Stimulated activated CD8-positive, alpha-beta memory T cell treated with anti-CD3 and anti-CD28 coated beads, Interleukin-7, amount 100 ng/mL, for 4 hours (primary cell): ENCODE measurements around the gene GPRIN3.
"Not testable (repeated sequence)": the region's sequence is repeated elsewhere in the genome, so short reads cannot be mapped to it uniquely, and the experiment has no call there.

Source experiments
- DNase-seq, 2 donors: peaks; one replicate each; pipeline ENCODE4 v3.0.0-alpha.2; 2020; ENCODE audit warnings: low read depth in 2 of 2

GPRIN3 gene

DNA sequence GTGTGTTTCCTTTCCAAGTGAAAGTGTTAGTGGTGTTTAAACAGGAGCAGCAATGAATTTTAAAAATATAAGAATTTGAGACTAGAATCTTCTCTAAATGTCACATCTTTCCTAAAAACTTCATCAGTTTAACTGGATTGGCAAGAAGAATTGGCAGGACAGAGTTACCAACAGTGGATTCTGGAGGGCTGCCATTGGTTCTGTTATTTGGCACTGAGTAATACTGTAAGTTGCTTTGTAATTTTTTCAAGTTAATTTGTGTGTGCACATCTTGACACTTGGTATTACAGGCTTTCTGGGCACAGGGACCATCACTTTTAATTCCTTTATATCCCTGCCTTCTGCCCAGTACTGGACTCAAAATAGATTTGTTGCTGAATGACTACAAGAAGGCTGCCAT lies 4.5 kb upstream of the GPRIN3 start:
- DNase-seq = no peak

DNA sequence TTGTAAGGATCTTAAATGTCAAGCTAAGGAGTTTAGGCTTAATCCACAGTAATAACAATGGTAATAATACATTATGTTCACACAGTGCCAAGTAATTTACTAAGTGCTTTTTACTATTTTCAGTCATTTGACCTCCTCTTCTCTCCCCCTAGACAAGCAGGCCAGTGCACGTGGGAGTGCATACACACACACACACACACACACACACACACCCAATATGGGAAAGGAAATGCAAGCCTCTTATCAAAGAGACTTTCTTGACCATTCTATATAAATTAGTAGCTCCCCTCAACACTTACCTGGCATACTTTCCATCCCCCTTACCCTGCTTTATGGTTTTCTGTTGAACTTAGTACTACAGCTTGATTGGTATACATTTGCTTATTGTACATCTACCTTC lies 3.8 kb upstream of the GPRIN3 start:
- DNase-seq = no peak

DNA sequence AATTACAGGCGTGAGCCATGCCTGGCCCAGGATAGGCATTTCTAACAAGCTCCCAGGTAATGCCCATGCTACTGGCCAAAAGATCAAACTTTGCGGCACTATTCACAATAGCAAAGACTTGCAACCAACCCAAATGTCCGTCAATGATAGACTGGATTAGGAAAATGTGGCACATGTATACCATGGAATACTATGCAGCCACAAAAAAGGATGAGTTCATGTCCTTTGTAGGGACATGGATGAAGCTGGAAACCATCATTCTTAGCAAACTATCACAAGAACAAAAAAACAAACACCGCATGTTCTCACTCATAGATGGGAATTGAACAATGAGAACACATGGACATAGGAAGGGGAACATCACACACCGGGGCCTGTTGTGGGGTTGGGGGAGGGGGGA lies 1.6 kb upstream of the GPRIN3 start:
- DNase-seq = not testable (repeated sequence)

DNA sequence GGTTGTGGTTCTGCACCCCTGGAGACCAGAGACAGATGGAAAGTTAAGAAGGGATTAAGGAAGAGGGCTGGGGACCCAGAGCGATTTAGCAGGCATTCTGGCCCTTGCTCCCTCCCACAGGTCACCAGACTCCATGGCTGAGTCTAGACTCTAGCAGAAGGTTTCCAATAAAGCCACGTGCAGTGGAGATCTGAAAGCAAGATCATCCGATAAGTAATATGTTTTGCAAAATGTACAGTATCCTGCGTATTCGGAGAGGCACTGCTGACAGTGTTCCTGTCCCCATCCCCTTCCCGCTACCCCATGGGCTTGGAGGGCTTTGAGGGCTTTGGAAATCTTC lies 531 bp upstream of the GPRIN3 start:
- DNase-seq = no peak

DNA sequence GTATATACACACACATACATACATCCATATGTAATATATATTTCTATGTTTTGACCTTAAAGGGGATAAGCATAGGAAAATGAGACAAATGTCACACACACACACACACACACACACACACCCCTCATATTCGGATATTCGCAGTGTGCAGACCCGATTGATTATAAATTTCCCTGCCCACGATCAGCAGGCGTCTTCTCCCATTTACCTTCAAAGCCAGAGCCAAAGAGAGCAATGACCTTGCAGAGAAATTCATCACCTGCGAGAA lies 488 bp downstream of the GPRIN3 start:
- no peak for DNase-seq

DNA sequence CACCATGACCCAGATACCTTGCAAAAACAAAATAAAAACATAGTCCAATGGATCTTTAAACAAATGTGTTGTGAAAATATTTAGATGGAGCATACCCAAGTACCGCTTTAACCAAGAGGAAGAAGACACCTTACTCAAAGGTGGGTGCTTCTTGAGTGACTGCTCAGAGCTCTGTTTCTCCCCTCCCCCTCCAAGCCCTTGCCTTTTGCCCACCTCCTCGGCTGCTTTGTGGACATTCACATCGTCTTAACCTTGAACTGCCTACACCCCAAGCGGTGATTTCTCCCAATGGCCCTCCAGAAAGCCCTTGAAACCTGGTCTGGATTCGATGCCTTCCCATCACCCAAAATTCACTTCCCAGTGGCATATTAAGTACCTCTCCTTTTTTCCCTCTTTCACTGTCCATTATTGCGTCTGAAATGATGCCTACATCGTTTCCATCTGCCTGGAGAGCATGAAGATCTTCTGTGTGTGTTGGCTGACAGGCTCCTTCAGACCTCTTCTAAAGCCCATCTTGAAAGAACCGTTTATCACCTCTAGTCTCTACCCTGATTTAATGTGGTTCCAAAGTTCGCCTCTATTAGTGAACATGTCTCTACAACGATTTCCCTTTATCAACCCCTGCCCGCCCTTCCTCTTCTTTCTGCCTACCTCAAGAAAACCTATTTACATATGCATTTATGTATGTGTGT lies 968 bp downstream of the GPRIN3 start:
- DNase-seq = no peak

DNA sequence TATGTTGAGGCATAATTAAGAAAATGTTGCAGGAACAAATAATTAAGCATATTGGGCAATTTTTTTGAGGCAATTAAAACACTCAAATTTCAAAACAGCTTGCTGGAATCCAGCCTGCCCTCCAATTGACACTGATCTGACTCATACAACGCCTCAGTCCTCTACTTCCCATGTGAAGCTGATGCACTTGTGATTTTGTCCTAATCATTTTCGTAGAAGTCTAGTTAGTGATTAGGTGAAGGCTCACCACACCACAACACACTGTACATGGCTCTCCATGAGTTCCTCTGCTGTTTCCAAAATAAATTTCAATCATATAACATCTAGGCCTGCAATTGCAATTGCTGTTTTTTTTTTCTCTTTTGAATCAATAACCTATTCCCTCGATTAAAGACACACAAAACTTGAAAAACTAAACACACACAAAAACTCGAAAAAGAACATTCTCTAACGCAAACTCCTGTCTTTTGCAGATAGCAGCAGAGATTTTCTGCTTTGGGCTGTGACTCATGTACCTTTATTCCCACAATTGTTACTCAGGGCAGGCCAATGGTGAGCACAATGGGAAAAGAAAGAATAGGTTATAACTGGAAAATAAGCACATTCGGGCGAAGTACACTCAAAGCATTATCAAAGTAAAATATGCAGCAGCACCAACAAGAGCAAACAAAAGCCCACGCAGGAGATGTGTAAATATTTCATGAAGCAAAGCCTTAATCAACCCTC lies 1.7 kb downstream of the GPRIN3 start:
- no peak for DNase-seq

DNA sequence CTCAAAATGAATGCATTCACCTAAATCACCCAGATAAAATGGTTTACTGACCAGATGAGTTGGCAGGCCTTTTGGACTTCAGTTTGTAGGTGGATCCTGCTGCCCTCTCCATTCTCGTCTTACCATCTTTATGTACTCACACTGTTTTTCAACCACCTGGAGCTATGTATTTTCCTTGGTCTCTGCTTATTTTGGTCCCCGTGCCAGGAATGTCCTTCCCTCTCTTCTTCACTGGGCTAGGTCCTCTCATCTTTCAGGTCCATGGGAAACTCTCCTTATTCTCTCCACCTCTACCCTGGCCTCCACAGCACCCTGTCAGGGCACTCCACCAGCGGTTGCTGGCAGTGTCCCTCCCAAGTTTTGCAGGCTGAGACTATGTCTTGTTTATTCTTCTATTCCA lies 2.6 kb downstream of the GPRIN3 start:
- no peak for DNase-seq

DNA sequence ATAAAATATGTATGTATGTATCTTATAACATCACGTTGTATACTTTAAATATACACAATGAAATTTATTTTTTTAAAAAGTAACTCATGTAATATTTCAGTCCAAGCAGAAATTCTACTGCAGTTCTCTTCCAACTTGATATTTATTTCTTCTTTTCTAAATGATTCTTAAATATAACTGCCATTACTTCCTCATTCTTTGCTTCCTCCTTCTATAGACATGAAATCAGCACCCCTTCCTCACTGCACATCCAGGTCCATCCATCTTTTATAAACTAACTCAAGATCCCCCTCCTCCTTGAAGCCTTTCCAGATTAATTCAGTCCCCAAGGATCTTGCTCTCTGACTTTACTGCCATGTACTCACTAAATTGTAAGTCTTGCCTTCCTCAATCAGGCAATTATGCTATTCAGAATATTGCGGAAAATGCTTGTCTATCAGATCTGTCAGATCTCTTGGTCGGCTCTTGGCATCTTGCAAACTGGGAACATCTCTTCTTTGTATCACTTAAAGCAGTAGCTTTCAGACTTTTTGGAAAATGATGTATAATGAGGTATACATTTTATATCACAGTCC lies 3.7 kb downstream of the GPRIN3 start:
- DNase-seq = no peak

DNA sequence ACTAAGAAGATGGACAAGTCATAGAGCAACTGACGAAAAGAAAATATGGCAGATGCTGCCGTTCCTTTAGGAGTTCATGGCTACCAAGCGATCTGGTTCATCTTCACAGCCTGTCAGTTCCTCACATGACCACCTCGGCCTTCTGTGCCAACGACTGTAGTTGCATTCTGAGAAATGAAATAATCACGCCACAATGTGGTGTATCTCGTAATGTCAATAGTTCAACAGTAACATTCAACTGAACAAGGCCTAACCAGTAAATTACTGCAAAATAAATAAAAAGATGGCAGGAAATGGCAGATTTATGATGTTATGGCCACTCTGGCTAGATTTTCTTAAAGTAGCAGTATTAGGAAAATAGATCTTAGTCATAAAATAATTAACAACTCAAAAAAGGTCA lies 4.4 kb downstream of the GPRIN3 start:
- peak in 1 of 2 donors; percentile 29 for DNase-seq

DNA sequence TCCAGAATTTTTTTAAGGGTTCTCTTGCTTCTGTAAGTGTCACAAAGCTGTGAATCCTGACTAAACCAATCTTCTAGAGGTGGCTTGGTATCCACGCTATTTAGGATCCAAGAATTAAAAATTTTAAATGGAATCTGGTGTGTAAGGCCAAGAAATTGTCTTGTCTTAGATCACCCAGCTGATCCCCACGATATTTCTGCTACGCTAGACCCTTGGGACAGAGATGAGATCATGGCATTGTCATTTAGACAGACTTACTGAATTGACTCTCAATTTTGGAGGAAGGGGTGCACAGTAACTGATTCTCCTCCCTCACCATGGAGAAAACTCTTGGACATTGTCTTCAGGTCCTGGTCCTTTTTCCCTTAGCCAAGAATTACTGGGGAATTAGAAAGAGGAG lies 5.7 kb downstream of the GPRIN3 start:
- no peak for DNase-seq

DNA sequence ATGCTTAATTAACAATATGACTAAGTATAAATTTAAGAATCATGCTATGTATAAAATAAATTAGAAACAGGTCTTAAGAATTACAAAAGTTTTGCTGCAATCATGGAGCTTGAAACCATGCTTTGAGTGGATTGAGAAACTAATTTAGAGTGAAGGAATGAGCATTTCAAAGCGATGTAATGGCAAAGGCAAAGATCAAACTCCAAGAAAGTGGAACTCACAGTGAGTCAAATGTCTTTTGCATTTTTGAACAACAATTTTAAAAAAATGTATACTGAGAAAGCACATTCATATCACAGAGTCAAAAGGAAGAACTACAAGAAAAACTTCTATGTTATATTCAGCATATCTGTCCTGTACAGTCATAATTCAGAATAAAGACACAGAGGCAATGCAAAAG lies 6.6 kb downstream of the GPRIN3 start:
- DNase-seq = no peak

DNA sequence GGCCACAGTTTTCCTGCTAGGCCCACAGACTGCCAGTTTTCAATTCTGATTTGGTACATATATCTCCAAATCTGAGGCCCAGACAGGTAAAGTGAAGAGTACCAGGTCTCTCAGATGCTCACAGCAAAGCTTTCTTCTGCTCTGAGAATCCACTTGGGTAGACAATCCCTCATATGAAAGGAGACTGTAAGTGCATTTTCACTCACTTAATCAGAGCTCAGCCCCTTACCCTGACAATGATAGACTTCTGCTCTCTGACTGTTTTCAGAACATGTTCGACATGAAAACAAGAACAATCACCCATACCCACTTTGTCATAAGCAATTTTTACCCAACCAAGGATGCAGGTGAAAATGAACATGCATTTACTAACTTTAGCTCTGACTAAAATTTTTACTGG lies 7.1 kb downstream of the GPRIN3 start:
- DNase-seq = no peak

DNA sequence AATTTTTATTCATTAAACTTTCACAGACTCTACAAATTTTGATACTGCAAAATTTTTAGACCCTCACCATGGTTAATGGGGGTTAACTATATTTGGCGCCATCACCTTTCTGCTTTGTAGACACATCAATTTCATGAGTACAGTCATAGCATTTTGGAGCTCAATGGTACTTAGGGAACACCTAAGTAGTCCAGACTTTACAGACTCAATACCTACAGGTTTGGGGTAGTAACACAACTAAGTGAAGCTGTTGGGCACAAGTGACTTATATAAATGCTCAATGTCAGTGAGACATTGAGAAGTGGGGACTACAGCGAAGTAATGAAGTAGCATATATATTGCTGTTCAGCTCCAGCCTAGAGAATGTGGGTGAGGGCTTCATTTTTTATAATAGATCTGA lies 7.5 kb downstream of the GPRIN3 start:
- DNase-seq = no peak

DNA sequence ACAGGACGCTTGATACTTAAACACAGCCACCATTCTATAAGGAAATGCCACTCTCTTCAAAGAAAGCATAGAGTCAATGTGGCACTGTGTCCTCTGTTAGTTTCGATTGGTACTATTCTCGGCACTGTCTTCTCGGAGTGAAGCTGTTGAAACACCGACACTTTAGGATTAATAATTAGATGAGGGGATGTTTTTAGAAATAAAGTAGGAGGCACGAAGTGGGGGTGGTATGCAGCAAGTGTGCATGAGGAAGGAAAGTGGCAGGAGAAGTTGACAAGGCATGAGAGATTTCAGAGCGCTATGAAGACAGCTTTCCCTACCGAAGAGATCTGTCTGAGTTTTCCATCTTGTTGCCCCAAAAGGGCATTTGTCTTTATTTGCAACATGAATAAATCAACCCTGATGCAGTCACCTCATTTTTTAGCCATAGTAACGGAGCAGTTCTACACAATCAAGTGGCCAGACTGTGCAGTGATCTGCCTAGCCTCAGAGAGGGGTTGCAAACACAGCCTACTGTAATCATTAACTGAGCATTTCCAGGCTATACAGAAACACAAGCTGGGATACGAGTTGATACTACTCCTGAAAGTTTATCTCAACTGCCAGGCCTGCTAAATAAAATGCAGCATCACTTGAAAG lies 8.3 kb downstream of the GPRIN3 start:
- DNase-seq = no peak

DNA sequence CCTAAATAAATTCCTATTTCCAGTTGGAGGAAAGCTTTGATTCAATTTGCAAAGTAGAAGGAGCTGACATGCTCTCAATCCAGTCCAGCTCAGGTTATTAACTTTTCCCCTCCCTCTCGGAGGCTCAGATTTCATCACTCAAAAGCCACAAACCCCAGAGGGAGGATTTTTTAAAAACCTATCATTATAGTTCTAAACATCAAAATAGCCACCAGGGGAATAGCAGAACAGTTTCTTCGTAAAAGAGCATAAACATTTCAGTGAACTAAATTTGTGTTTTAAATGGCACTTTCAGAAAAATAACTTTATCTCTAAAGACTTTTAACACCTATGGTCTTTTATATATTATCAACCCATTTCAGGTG lies 8.8 kb downstream of the GPRIN3 start:
- no peak for DNase-seq

DNA sequence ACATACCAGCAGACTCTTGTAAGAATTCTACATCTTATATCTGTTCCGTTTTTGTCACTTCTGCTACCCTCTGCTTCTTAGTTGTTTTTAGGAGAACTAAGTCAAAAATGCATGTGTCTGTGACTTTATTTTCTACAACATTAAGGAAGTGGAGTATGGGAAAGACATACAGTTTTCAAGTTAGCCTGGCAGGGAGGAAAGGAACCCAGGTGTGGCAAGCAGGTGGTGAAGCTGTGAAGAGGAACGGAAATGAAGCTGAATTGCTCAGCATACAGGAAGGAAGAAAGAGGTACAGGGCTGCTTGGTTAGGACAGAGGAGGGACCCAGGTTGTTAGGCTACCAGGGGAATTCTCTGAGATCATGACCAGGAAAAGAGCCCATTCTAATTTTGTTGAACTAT lies 9.4 kb downstream of the GPRIN3 start:
- DNase-seq = no peak

DNA sequence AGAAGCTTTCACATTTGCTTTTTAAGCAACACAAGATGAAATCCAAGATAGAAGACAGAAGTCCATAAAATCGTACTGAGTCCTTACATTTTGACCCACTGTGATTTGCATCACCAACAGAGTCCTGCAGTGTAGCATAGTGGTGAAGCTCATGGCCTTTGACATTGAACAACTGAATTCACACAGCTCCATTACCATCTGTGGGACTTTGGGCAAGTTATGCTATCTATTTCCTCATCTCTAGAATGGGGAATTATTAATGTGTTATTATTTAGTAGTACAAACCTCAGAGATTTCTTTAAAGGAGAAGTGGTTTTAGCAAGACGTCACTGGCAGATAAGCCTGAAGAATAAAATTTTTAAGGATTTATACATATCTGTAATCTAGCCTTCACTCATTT lies 10.7 kb downstream of the GPRIN3 start:
- DNase-seq = no peak

DNA sequence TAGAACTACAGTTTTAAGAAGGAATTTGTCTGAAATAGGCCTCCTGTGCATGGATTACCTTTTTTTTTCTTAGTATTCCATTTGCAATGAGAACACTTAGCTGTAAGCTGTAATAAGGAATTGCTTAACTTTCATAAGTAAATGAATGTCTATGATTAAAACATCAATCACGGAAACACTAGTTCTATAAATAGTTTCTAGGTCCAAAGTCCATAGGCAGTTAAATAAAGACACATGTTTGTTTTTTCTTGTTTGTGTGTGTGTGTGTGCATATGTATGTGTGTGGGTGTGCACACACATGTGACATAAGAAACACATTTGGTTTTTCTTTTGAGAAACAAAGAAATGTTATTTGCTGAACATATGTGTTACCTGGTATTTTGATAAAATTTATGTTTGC lies 11.2 kb downstream of the GPRIN3 start:
- no peak for DNase-seq

DNA sequence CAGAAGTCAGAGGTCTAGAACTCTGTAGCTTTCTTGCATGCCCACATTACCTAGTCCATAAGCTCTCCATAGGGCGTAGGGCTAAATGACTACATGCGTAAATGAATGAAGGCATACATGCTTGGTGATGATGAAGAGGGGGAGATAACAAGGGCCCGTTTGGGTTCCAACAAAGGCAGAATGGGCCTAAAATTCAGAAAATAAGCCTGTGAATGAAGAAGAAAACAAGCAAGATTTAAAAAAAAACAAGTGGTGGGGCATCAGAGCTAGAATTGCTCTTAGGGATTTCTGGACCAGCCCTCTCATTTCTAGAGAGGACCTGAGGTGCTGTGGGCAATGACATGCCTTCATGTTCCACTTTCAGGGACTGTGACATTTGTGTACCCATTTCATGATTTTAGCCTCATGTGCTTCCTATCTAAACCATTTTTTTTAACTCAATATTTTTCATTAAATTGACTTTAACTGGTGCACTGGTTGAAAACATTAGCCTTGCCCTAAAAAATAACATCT lies 12.1 kb downstream of the GPRIN3 start:
- DNase-seq = no peak

DNA sequence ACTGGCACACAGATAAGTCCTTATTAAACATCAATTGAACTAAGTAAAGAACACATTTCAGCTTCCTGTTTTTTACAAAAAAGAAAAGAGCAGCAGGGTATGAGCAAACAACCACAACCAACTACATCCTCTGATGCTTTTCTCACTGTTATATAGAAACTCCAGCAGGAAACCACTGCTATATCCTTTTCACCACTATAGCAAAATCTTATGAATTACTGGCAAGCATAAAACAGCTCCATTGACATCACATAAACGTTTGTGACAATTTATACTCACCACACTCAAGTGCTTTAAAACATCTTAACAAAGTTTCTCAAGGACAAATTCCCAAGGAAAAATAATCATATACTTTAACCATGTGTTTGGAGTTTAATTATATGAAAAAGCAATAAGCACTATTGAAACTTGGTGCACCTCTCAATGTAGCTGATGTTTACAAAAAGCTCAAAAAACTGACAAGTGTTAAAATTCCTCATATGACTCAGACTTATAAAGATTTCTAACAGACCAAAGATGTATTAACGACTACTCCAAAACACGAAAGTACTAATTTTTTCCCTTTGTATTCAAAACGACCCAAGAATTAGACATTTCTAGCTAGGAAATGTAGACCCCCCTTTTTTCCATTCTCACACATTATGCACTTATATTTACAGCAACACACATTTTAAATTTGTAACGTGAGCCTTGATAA lies 12.9 kb downstream of the GPRIN3 start:
- DNase-seq = no peak

DNA sequence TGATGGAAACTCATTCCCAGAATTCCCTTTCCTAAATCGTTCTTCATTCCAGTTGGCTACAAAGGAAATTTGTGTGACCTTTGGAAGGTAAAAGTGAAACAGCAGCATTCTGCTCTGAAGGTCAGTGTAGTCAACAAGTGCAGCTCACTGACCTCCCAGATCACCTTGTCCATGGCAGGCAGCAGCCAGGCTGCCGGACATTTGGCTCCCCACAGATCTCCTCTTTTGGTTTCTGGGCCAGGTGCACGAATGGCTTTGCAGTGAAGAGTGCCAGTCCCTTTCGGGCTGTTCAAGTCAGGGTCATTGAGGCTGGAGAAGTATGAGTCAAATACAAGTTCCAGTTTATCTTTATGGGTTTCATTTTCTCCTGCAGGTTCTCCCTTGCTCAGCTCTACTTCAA lies 14.3 kb downstream of the GPRIN3 start:
- DNase-seq = no peak
